ENCODE data around the gene RAB4A. TPM values are rescaled to one million over a fixed set of nuclear protein-coding genes. Genes with fewer than 3 reads are reported as not detected.

The RAB4A gene
- total RNA-seq, 1 donor from 2014 or later: 44.1 TPM

DNA sequence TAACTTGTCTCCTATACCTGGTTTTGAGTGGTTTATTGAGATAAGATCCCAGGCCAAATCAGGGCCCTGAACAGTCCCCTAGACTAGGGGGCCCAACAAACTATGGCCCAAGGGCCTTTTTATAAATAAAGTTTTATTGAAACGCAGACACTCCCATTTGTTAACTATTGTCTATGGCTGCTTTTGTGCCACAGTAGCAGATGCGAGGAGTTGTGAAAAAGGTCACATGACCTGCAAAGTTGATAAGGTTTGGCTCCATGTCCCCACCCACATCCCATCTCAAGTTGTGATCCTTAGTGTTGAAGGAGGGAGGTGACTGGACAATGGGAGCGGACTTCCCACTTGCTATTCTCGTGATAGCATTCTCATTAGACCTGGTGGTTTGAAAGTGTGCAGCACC is 29.5 kb upstream of the RAB4A start:
- Histone ChIP-seq H2AFZ (replicated peaks) (no peak overlapping the region), H3K9me3 (ENCODE audit: low read depth) (peaks cover 6% of the 10 kb centered on the region), H3K4me1 (peaks cover 6% of the 10 kb centered on the region), H3K79me2 (ENCODE audit: low read depth) (no peaks in the 10 kb centered on the region), H3K4me2 (no peak overlapping the region), H4K20me1 (ENCODE audit: low read depth) (no peaks in the 10 kb centered on the region), H3K27ac (no peak overlapping the region), H3K9ac (no peak overlapping the region), H3K27me3 (no peaks in the 10 kb centered on the region), H3F3A (ENCODE audit: low read depth) (no peaks in the 10 kb centered on the region), H3K36me3 (no peaks in the 10 kb centered on the region), H3K4me3 (no peak overlapping the region)
- Mint-ChIP-seq H3K4me1 (peaks cover 4% of the 10 kb centered on the region), H3K27me3 (ENCODE audit: insufficient read depth, low read depth) (peaks cover 3% of the 10 kb centered on the region), H3K27ac (no peak overlapping the region), H3K36me3 (no peaks in the 10 kb centered on the region), H3K4me3 (no peak overlapping the region), H3K9me3 (peaks cover 30% of the 10 kb centered on the region)
- TF ChIP-seq EZH2phosphoT487 (IDR thresholded peaks at IDR 0.05) (no peak), EZH2 (IDR thresholded peaks at IDR 0.05) (no peak)
- TF ChIP-seq, protein P1, sequence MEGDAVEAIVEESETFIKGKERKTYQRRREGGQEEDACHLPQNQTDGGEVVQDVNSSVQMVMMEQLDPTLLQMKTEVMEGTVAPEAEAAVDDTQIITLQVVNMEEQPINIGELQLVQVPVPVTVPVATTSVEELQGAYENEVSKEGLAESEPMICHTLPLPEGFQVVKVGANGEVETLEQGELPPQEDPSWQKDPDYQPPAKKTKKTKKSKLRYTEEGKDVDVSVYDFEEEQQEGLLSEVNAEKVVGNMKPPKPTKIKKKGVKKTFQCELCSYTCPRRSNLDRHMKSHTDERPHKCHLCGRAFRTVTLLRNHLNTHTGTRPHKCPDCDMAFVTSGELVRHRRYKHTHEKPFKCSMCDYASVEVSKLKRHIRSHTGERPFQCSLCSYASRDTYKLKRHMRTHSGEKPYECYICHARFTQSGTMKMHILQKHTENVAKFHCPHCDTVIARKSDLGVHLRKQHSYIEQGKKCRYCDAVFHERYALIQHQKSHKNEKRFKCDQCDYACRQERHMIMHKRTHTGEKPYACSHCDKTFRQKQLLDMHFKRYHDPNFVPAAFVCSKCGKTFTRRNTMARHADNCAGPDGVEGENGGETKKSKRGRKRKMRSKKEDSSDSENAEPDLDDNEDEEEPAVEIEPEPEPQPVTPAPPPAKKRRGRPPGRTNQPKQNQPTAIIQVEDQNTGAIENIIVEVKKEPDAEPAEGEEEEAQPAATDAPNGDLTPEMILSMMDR (IDR thresholded peaks at IDR 0.05): no peak
- no peak for DNase-seq (ENCODE audit: low spot score)

DNA sequence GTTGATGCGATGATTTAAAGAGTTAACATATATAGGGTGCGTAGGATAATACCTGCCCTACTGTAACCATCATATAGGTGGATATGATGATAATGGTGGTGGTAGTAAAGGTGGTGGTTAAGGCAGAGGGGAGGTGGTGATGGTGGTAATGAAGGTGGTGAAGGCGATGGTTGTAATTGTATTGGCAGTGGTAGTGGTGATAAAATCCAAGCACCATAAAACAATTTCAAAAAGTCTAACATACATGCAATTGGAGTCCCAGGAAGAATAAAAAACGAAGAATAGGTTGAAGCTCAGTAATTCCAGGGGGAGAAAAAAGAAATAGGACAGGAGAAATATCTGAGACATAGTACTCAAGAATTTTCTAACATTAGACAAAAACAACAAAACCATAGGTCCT is 27.3 kb upstream of the RAB4A start:
- H3K4me3 Mint-ChIP-seq: no peak overlapping the region
- H3K4me1 Mint-ChIP-seq: peaks cover 10% of the 10 kb centered on the region
- H3K4me3 ChIP-seq: no peak overlapping the region
- H3K9me3 ChIP-seq (ENCODE audit: low read depth): peaks cover 6% of the 10 kb centered on the region
- H3K27ac Mint-ChIP-seq: no peak overlapping the region
- H3K9ac ChIP-seq: no peak overlapping the region
- H3K27ac ChIP-seq: no peak overlapping the region
- no peak for DNase-seq (ENCODE audit: low spot score)
- no peaks in the 10 kb centered on the region for H3K79me2 ChIP-seq (ENCODE audit: low read depth)
- H3F3A ChIP-seq (ENCODE audit: low read depth): peaks cover 8% of the 10 kb centered on the region
- H3K36me3 Mint-ChIP-seq: no peaks in the 10 kb centered on the region
- H3K27me3 ChIP-seq: no peaks in the 10 kb centered on the region
- no peaks in the 10 kb centered on the region for H4K20me1 ChIP-seq (ENCODE audit: low read depth)
- H3K4me1 ChIP-seq: peaks cover 6% of the 10 kb centered on the region
- no peak overlapping the region for H2AFZ ChIP-seq (replicated peaks)
- peaks cover 30% of the 10 kb centered on the region for H3K9me3 Mint-ChIP-seq
- no peak overlapping the region for H3K4me2 ChIP-seq
- H3K36me3 ChIP-seq: no peaks in the 10 kb centered on the region
- H3K27me3 Mint-ChIP-seq (ENCODE audit: insufficient read depth, low read depth): peaks cover 3% of the 10 kb centered on the region
- TF ChIP-seq EZH2phosphoT487 (IDR thresholded peaks at IDR 0.05) (no peak), EZH2 (IDR thresholded peaks at IDR 0.05) (no peak)
- TF ChIP-seq, protein P1 (IDR thresholded peaks at IDR 0.05): no peak

DNA sequence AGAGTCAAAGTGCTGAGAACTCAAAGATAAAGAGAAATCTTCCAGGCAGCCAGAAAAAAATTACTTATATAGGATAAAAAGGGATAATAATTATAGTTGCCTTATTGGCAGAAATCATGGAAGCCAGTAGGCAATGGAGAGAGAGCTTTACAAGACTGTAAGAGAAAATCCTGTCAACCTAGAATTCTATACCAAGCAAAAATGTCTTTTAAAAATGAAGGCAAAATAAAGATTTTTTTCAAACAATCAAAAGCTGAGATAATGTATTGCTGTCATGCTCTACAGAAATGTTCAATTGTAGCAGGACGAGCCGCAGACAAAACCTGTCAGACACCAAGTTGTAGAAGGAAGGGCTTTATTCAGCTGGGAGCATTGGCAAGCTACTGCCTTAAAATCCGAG is 26.8 kb upstream of the RAB4A start:
- peaks cover 3% of the 10 kb centered on the region for H3K27me3 Mint-ChIP-seq (ENCODE audit: insufficient read depth, low read depth)
- H3F3A ChIP-seq (ENCODE audit: low read depth): peaks cover 11% of the 10 kb centered on the region
- peaks cover 30% of the 10 kb centered on the region for H3K9me3 Mint-ChIP-seq
- no peak overlapping the region for H2AFZ ChIP-seq (replicated peaks)
- H3K27ac Mint-ChIP-seq: no peak overlapping the region
- H3K9ac ChIP-seq: no peak overlapping the region
- H3K4me1 ChIP-seq: peaks cover 11% of the 10 kb centered on the region
- TF ChIP-seq EZH2 (IDR thresholded peaks at IDR 0.05): no peak
- TF ChIP-seq EZH2phosphoT487 (IDR thresholded peaks at IDR 0.05): no peak
- TF ChIP-seq, protein P1 (IDR thresholded peaks at IDR 0.05): no peak
- DNase-seq (ENCODE audit: low spot score): no peak
- peaks cover 6% of the 10 kb centered on the region for H3K9me3 ChIP-seq (ENCODE audit: low read depth)
- H3K4me2 ChIP-seq: no peak overlapping the region
- H3K4me3 ChIP-seq: no peak overlapping the region
- H3K27ac ChIP-seq: no peak overlapping the region
- no peaks in the 10 kb centered on the region for H4K20me1 ChIP-seq (ENCODE audit: low read depth)
- H3K36me3 Mint-ChIP-seq: no peaks in the 10 kb centered on the region
- no peaks in the 10 kb centered on the region for H3K79me2 ChIP-seq (ENCODE audit: low read depth)
- H3K4me1 Mint-ChIP-seq: peaks cover 14% of the 10 kb centered on the region
- H3K4me3 Mint-ChIP-seq: no peak overlapping the region
- H3K27me3 ChIP-seq: no peaks in the 10 kb centered on the region
- no peaks in the 10 kb centered on the region for H3K36me3 ChIP-seq
